Karpas-422 (cell line): ENCODE results near the gene EYA2. TPM values are rescaled to one million over a fixed set of nuclear protein-coding genes. Genes with fewer than 3 reads are reported as not detected.

ENCODE experiments used
- DNase-seq: peaks from one replicate; pipeline ENCODE4 v3.0.0-alpha.2; 2015
- H2AFZ ChIP-seq: fragments of 200-600 bp; sonication (generic); 2 replicates; pipeline ENCODE4 v1.6.1; 2014; ENCODE audit warnings: antibody characterized with exemption, low read length, mixed read lengths
- H3K27ac ChIP-seq: fragments of 200-600 bp; sonication (generic); 2 replicates; pipeline ENCODE4 v1.5.1; 2014; ENCODE audit warnings: mild to moderate bottlenecking, low read length, moderate library complexity
- H3K27me3 ChIP-seq: fragments of 200-600 bp; sonication (generic); 2 replicates; pipeline ENCODE4 v1.6.1; 2014; ENCODE audit warnings: low read length, mixed read lengths
- H3K36me3 ChIP-seq: fragments of 200-600 bp; sonication (generic); 2 replicates; pipeline ENCODE4 v1.6.1; 2014; ENCODE audit warnings: low read length, mixed read lengths; ENCODE audit not compliant: insufficient read depth
- H3K4me1 ChIP-seq: fragments of 200-600 bp; sonication (generic); 2 replicates; pipeline ENCODE4 v1.6.1; 2014; ENCODE audit warnings: mild to moderate bottlenecking, low read length, mixed read lengths
- H3K4me2 ChIP-seq: fragments of 200-600 bp; sonication (generic); 2 replicates; pipeline ENCODE4 v1.6.1; 2014; ENCODE audit warnings: low read length, low read depth, mild to moderate bottlenecking; ENCODE audit not compliant: poor library complexity, severe bottlenecking
- H3K4me3 ChIP-seq: fragments of 200-600 bp; sonication (generic); 2 replicates; pipeline ENCODE4 v1.5.1; 2014; ENCODE audit warnings: mild to moderate bottlenecking, antibody characterized with exemption, low read length, mixed read lengths
- H3K79me2 ChIP-seq: fragments of 200-600 bp; sonication (generic); 2 replicates; pipeline ENCODE4 v1.6.1; 2014; ENCODE audit warnings: mild to moderate bottlenecking, low read length, mixed read lengths
- H3K9ac ChIP-seq: fragments of 200-600 bp; sonication (generic); 2 replicates; pipeline ENCODE4 v1.6.0; 2014; ENCODE audit warnings: low read length
- H3K9me2 ChIP-seq: fragments of 200-600 bp; sonication (generic), shearing (Covaris generic); replicated peaks from 2 replicates; pipeline ENCODE4 v1.6.0; 2014; ENCODE audit warnings: mild to moderate bottlenecking, low read length, moderate library complexity; ENCODE audit not compliant: insufficient read depth
- H3K9me3 ChIP-seq: fragments of 300-700, 200-600 bp; sonication (generic); 2 replicates; pipeline ENCODE4 v1.6.1; 2014; ENCODE audit warnings: low read length, mixed read lengths
- H4K20me1 ChIP-seq: fragments of 200-600 bp; sonication (generic); 2 replicates; pipeline ENCODE4 v1.6.1; 2014; ENCODE audit warnings: mild to moderate bottlenecking, antibody characterized with exemption, low read length, low read depth; ENCODE audit not compliant: insufficient read depth
- total RNA-seq: library from RNA; depleted of rRNA; stranded (reverse); fragments of >200 nt; shearing (Covaris generic); gene quantifications from 2 replicates; pipeline ENCODE4 v1.2.3, GENCODE V29; 2014; ENCODE audit warnings: low replicate concordance

EYA2 gene
- total RNA-seq, 1 experiment from 2014 or later: not detected

DNA sequence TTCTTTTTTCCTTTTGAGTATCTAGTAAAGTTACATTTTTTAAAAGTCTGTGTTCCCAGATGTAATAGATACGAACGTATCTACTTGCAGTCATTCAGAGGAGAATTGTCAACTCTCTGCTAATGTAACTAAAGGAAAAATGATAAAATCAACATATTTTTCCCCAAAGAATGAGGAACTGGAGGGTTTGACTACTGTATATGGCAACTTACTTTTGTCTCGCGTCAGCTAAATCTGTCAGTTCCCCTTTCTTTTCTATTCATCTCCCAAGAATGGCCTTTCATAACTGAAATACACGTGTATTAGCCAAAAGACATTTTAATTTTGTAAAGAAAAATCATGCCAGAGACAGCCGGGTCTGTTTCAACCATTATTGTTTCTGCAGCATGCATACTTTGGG is 5.4 kb downstream of the EYA2 start:
- no peaks in the 10 kb centered on the region for H3K9me2 ChIP-seq
- H3K79me2 ChIP-seq: no peaks in the 10 kb centered on the region
- no peak overlapping the region for H3K9ac ChIP-seq
- no peaks in the 10 kb centered on the region for H3K36me3 ChIP-seq
- no peaks in the 10 kb centered on the region for H4K20me1 ChIP-seq
- H2AFZ ChIP-seq: no peak overlapping the region
- no peak overlapping the region for H3K27ac ChIP-seq
- H3K4me2 ChIP-seq: peak overlapping the region; percentile 41
- peak; percentile 69 for DNase-seq
- no peaks in the 10 kb centered on the region for H3K9me3 ChIP-seq
- H3K4me1 ChIP-seq: peaks cover 20% of the 10 kb centered on the region
- no peak overlapping the region for H3K4me3 ChIP-seq
- H3K27me3 ChIP-seq: no peaks in the 10 kb centered on the region; the same call in 1 of the 2 replicates

DNA sequence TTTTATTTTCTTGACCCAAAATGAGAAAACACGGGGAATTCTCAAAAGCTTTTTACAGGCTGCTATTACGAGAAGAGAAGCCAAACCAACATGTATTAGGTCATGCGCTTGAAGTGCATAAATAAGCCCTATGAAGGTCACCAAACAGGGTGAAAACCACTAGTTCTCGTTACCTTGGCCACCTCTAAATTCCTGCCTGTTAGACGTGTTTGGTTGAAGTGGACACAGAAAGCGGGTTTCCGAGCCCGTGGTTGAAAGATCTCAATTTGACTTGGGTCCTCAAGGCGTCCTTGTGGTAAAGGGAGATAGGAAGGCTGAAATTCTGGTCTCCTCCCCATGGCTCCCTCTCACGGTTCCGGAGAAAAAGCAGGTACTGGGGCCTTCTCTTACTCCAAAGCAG is 6.2 kb downstream of the EYA2 start:
- H2AFZ ChIP-seq: no peak overlapping the region
- no peak for DNase-seq
- H3K4me1 ChIP-seq: peaks cover 20% of the 10 kb centered on the region
- no peak overlapping the region for H3K4me3 ChIP-seq
- no peak overlapping the region for H3K27ac ChIP-seq
- no peaks in the 10 kb centered on the region for H3K9me3 ChIP-seq
- no peak overlapping the region for H3K9ac ChIP-seq
- no peaks in the 10 kb centered on the region for H3K79me2 ChIP-seq
- no peaks in the 10 kb centered on the region for H3K36me3 ChIP-seq
- no peaks in the 10 kb centered on the region; the same call in 1 of the 2 replicates for H3K27me3 ChIP-seq
- no peaks in the 10 kb centered on the region for H3K9me2 ChIP-seq
- H3K4me2 ChIP-seq: no peak overlapping the region
- no peaks in the 10 kb centered on the region for H4K20me1 ChIP-seq

DNA sequence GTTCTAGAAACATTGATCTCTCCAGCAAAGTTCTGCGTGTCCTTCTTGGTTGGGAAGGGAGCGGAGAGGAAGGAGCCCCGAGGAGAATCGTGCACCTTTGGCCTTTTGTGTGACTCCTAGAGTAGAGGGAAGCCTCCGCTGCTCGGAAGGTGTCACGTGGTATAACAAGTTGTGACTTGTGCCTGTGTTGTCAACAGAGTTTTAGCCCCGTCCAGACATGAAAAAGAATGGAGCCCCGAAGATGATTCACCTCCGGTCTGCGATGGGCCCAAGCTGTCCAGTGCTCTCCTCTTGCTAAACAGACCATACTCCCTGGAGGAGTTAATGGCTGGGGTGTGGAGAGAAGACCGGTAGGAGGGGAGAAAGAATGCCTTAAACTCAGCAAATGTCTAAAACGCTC is 7.0 kb downstream of the EYA2 start:
- Histone ChIP-seq H3K4me1 (peaks cover 20% of the 10 kb centered on the region), H2AFZ (no peak overlapping the region), H3K9ac (no peak overlapping the region), H3K79me2 (no peaks in the 10 kb centered on the region), H4K20me1 (no peaks in the 10 kb centered on the region), H3K9me2 (no peaks in the 10 kb centered on the region), H3K27me3 (no peaks in the 10 kb centered on the region; the same call in 1 of the 2 replicates), H3K27ac (no peak overlapping the region), H3K36me3 (no peaks in the 10 kb centered on the region), H3K4me3 (no peak overlapping the region), H3K9me3 (no peaks in the 10 kb centered on the region), H3K4me2 (no peak overlapping the region)
- DNase-seq: no peak

DNA sequence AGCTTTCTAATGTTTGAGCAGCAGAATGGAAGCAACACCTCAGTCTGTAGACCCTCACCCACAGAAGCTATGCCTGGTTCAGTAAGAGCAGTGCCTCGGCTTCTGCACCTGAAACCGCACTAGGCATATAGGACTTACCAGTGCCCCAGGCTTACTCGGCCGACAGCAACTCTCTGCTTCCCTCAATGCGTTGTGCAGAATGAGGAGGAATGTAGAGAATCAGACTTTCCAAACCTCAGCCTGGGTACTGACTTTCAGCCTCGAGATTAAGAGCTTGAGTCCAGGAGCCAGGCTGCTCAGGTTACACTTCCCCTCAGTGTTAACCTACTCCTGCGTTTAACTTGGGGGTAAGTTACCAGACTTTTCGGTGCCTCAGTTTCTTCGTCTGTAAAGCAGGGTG is 8.6 kb downstream of the EYA2 start:
- Histone ChIP-seq H3K27me3 (no peaks in the 10 kb centered on the region; the same call in 1 of the 2 replicates), H3K9ac (no peak overlapping the region)
- no peak for DNase-seq

DNA sequence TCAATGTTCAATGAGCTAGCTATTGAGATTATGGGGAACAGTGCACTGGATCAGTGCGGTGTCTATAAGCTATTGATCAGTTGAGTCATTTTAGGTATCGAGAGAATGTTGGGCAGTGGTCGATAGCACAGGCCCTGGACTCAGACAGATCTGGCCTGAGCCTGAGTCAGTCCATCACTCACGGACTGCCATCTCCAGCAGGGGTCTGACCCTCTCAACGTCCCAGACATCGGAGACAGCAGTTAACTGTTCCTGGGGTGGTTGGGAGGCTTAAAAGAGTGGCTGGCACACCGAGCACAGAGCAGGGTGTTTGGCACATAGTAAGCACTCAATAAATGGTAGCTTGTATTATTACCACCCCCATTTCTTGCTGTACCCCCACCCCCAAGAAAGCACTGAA is 9.3 kb downstream of the EYA2 start:
- Histone ChIP-seq H3K79me2 (no peaks in the 10 kb centered on the region), H3K27ac (no peak overlapping the region), H3K4me2 (no peak overlapping the region), H3K9ac (no peak overlapping the region), H4K20me1 (no peaks in the 10 kb centered on the region), H3K27me3 (no peaks in the 10 kb centered on the region; the same call in 1 of the 2 replicates), H2AFZ (no peak overlapping the region), H3K4me1 (peaks cover 20% of the 10 kb centered on the region), H3K4me3 (no peak overlapping the region), H3K9me3 (no peaks in the 10 kb centered on the region), H3K9me2 (no peaks in the 10 kb centered on the region), H3K36me3 (no peaks in the 10 kb centered on the region)
- no peak for DNase-seq

More for the DNA sequence above, 8.6 kb downstream of the EYA2 start:
- no peak overlapping the region for H3K4me3 ChIP-seq
- no peaks in the 10 kb centered on the region for H3K36me3 ChIP-seq
- H3K27ac ChIP-seq: no peak overlapping the region
- peaks cover 20% of the 10 kb centered on the region for H3K4me1 ChIP-seq
- H4K20me1 ChIP-seq: no peaks in the 10 kb centered on the region
- no peaks in the 10 kb centered on the region for H3K79me2 ChIP-seq
- H3K9me3 ChIP-seq: no peaks in the 10 kb centered on the region
- H3K9me2 ChIP-seq: no peaks in the 10 kb centered on the region
- no peak overlapping the region for H3K4me2 ChIP-seq
- no peak overlapping the region for H2AFZ ChIP-seq

DNA sequence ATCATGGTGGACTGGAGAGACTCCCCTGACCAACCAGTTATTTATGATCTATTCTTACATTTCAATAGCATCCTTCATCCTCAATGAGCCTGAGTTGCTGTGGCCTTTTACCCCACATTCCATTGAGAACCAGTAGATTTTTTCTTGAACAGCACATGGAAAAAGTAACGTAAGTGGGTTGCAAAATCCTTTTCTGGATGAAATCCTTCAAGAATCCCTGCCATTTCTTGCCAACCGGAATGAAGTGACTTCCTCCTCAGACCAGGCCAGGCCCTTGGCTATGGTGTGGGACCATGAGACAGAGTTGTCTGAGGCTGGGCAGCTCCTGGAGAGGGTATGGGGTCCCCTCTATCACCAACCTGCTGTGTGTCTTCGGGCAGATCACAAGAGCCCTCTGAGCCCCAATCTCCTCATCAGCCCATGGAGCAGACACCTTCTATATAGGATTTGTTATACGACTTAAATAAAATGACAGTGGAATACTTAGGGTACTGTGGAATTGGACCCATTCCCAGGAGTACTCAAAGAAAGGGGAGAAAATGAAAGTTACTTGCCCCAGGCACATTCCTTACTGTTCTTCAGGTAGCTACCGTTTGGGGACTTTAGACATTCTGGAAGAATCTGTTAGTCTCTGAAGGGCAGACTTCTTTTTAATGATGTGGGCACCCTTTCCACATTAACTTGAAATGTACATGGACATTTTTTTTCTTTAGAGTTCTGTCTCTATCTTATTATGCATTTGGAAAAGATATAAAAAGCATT is 10.9 kb downstream of the EYA2 start:
- Histone ChIP-seq H3K4me3 (no peak overlapping the region), H3K9ac (no peak overlapping the region), H3K9me2 (no peaks in the 10 kb centered on the region), H2AFZ (no peak overlapping the region), H3K79me2 (no peaks in the 10 kb centered on the region), H3K27ac (no peak overlapping the region), H3K36me3 (no peaks in the 10 kb centered on the region), H3K9me3 (no peaks in the 10 kb centered on the region), H3K4me1 (peaks cover 6% of the 10 kb centered on the region), H3K27me3 (no peaks in the 10 kb centered on the region), H4K20me1 (no peaks in the 10 kb centered on the region), H3K4me2 (no peak overlapping the region)
- DNase-seq: no peak

DNA sequence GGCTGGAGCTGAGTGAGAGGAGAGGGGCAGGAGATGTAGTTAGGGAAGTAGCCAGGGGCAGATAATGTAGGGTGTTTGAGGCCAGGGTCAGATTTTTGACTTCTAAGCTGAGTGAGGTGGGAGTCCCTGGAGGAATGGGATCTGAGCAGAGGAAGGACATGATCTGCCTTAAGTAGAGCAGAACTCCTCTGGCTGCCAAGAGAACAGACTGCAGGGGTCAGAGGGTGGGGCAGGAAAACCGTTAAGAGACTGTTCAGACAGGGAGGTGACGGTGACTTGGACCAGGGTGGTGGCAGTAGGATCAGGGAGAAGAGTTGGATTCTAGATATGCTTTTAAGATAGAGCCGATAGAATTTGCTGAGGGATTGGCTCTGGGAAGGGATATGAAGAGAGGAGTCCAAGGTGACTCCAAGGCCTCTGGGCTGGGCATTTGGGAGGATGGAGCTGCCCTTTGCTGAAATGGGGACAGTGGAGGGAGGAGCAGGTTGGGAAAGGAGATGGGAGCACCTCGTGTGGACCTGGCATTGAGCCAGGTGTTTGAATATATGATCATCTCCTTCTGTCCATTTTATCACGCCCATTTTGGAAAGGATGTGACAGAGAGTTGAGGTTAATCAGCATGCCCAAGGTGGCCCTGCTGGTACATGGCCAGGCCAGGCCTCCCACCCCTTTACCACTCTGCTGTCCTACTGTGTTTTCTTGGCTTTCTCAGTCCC is 18.8 kb downstream of the EYA2 start:
- Histone ChIP-seq H3K4me2 (no peak overlapping the region), H4K20me1 (no peaks in the 10 kb centered on the region), H3K4me3 (no peak overlapping the region), H3K9me2 (no peaks in the 10 kb centered on the region), H3K36me3 (no peaks in the 10 kb centered on the region), H3K79me2 (no peaks in the 10 kb centered on the region), H3K9me3 (no peaks in the 10 kb centered on the region), H2AFZ (no peak overlapping the region), H3K9ac (no peak overlapping the region), H3K4me1 (no peaks in the 10 kb centered on the region), H3K27ac (no peak overlapping the region), H3K27me3 (no peaks in the 10 kb centered on the region)
- DNase-seq: no peak

DNA sequence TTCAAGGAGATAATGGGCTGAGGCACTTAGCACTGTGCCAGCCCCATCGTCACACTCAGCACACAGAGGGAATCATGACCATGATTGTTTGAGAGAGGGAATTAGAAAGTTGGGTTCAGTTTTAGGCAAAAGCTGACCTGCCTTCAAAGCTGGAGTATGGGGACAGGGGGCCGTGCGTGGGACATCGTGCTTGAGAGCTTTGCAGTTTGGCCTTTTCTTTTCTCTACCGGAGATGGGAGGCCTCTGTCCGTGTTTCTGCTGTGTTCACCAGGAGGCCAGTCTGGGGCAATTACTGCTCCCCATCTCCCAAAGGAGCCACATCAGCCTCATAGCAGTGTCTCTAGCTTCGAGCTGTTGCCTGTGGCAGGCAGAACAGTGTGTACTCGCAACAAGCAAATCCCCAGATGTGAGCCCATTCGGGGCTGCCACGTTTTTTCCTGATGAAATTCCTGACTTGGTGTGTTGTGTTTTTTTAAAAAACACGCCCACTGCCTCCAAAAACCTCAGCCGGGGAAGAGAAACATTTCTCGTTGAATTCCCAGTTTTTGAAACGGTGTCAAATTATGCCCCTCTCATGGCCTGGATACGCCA is 20.2 kb downstream of the EYA2 start:
- no peaks in the 10 kb centered on the region for H3K9me2 ChIP-seq
- H3K4me2 ChIP-seq: no peak overlapping the region
- H3K9me3 ChIP-seq: no peaks in the 10 kb centered on the region
- no peak overlapping the region for H3K4me3 ChIP-seq
- H2AFZ ChIP-seq: no peak overlapping the region
- no peaks in the 10 kb centered on the region for H3K36me3 ChIP-seq
- no peak overlapping the region for H3K9ac ChIP-seq
- no peak overlapping the region for H3K27ac ChIP-seq
- H3K79me2 ChIP-seq: no peaks in the 10 kb centered on the region
- DNase-seq: no peak
- H3K4me1 ChIP-seq: no peaks in the 10 kb centered on the region
- no peaks in the 10 kb centered on the region for H4K20me1 ChIP-seq
- no peaks in the 10 kb centered on the region for H3K27me3 ChIP-seq
